GM23338 (cell line): Measurements from ENCODE around the gene IARS2. TPM values are rescaled to one million over a fixed set of nuclear protein-coding genes. Genes with fewer than 3 reads are reported as not detected.

ENCODE experiments used
- ATAC-seq: fragments of 200-7000 bp; cut with Tn5 transposase; 3 replicates; pipeline ENCODE4 v1.9.1; 2020
- DNase-seq: peaks from one replicate; pipeline ENCODE4 v3.0.0-alpha.2; 2015; ENCODE audit warnings: low spot score
- H2AFZ ChIP-seq: fragments of 200-600 bp; sonication (generic); 2 replicates; pipeline ENCODE4 v1.8.0; 2016; ENCODE audit warnings: antibody characterized with exemption, mild to moderate bottlenecking, moderate library complexity
- H3F3A ChIP-seq: fragments of 200-600 bp; sonication (generic); replicated peaks from 2 replicates; pipeline ENCODE4 v1.8.0; 2017; ENCODE audit warnings: antibody characterized with exemption, mixed run types, low read depth
- H3K27ac ChIP-seq: fragments of 200-600 bp; sonication (generic); 2 replicates; pipeline ENCODE4 v1.6.1; 2016; ENCODE audit warnings: low read depth
- H3K27me3 ChIP-seq: fragments of 200-600 bp; sonication (generic); 2 replicates; pipeline ENCODE4 v1.8.0; 2016; ENCODE audit warnings: mild to moderate bottlenecking, mixed run types, moderate library complexity; ENCODE audit not compliant: insufficient read depth
- H3K36me3 ChIP-seq: fragments of 200-600 bp; sonication (generic); 2 replicates; pipeline ENCODE4 v1.8.0; 2016; ENCODE audit warnings: mild to moderate bottlenecking; ENCODE audit not compliant: insufficient read depth
- H3K4me1 ChIP-seq: fragments of 200-600 bp; sonication (generic); 2 replicates; pipeline ENCODE4 v1.8.0; 2016; ENCODE audit warnings: mild to moderate bottlenecking, moderate library complexity; ENCODE audit not compliant: insufficient read depth
- H3K4me2 ChIP-seq: fragments of 200-600 bp; sonication (generic); 2 replicates; pipeline ENCODE4 v1.7.1; 2017; ENCODE audit warnings: mixed run types
- H3K4me3 ChIP-seq: fragments of 200-600 bp; sonication (generic); 2 replicates; pipeline ENCODE4 v1.6.1; 2016; ENCODE audit warnings: mixed run types
- H3K79me2 ChIP-seq: fragments of 200-600 bp; sonication (generic); replicated peaks from 2 replicates; pipeline ENCODE4 v1.8.0; 2017; ENCODE audit warnings: mild to moderate bottlenecking; ENCODE audit not compliant: insufficient read depth
- H3K9me2 ChIP-seq: fragments of 200-600 bp; sonication (generic); 2 replicates; pipeline ENCODE4 v1.8.0; 2017; ENCODE audit not compliant: insufficient read depth
- H4K20me1 ChIP-seq: fragments of 200-600 bp; sonication (generic); replicated peaks from 2 replicates; pipeline ENCODE4 v1.8.0; 2017; ENCODE audit warnings: mild to moderate bottlenecking; ENCODE audit not compliant: insufficient read depth
- H3K27ac Mint-ChIP-seq: 2 replicates; pipeline ENCODE4 v1.8.0; 2020; ENCODE audit warnings: inconsistent platforms, mild to moderate bottlenecking, moderate library complexity, mixed read lengths
- H3K27me3 Mint-ChIP-seq: 3 replicates; pipeline ENCODE4 v1.8.0; 2022; ENCODE audit warnings: low read depth, mild to moderate bottlenecking, moderate library complexity, mixed read lengths, inconsistent platforms; ENCODE audit not compliant: insufficient read depth, poor library complexity
- H3K36me3 Mint-ChIP-seq: 3 replicates; pipeline ENCODE4 v1.8.0; 2021; ENCODE audit warnings: low read depth, mild to moderate bottlenecking, inconsistent platforms, moderate library complexity, mixed read lengths
- H3K4me1 Mint-ChIP-seq: 3 replicates; pipeline ENCODE4 v1.8.0; 2020; ENCODE audit warnings: mild to moderate bottlenecking, inconsistent platforms, mixed read lengths
- H3K4me3 Mint-ChIP-seq: 3 replicates; pipeline ENCODE4 v1.8.0; 2021; ENCODE audit warnings: moderate library complexity, mild to moderate bottlenecking, inconsistent platforms, mixed read lengths
- H3K9me3 Mint-ChIP-seq: 3 replicates; pipeline ENCODE4 v1.8.0; 2020; ENCODE audit warnings: moderate library complexity, mild to moderate bottlenecking, inconsistent platforms, mixed read lengths
- CREB1 ChIP-seq: fragments of 250-450 bp; sonication (Bioruptor Pico); IDR thresholded peaks from 2 replicates; pipeline ENCODE4 v1.5.0; 2020; ENCODE audit warnings: low read depth, mild to moderate bottlenecking, moderate library complexity
- EZH2 ChIP-seq: fragments of 200-600 bp; sonication (generic); IDR thresholded peaks from one replicate; pipeline ENCODE4 v1.8.0; 2017; ENCODE audit warnings: antibody characterized with exemption, mild to moderate bottlenecking, low read depth; ENCODE audit not compliant: unreplicated experiment
- EZH2phosphoT487 ChIP-seq: fragments of 200-600 bp; sonication (generic); IDR thresholded peaks from one replicate; pipeline ENCODE4 v1.8.1; 2018; ENCODE audit warnings: antibody characterized with exemption; ENCODE audit not compliant: unreplicated experiment
- JUNB ChIP-seq: IDR thresholded peaks from one replicate; pipeline ENCODE4 v1.6.1; 2016; ENCODE audit warnings: antibody characterized with exemption; ENCODE audit not compliant: unreplicated experiment
- NANOG ChIP-seq: IDR thresholded peaks from 2 replicates; pipeline ENCODE4 v1.6.1; 2016; ENCODE audit warnings: antibody characterized with exemption, borderline replicate concordance
- POLR2AphosphoS5 ChIP-seq: IDR thresholded peaks from 2 replicates; pipeline ENCODE4 v1.6.1; 2016; ENCODE audit warnings: antibody characterized with exemption, low read depth
- STAT1 ChIP-seq: IDR thresholded peaks from one replicate; pipeline ENCODE4 v1.6.1; 2016; ENCODE audit warnings: antibody characterized with exemption; ENCODE audit not compliant: unreplicated experiment
- ZNF114 ChIP-seq: fragments of 250-450 bp; sonication (Bioruptor Pico); IDR thresholded peaks from 2 replicates; pipeline ENCODE4 v1.5.0; 2020; ENCODE audit warnings: mild to moderate bottlenecking, moderate library complexity
- ZNF331 ChIP-seq: fragments of 250-450 bp; sonication (Bioruptor Pico); IDR thresholded peaks from 2 replicates; pipeline ENCODE4 v1.5.0; 2020; ENCODE audit warnings: low read depth, mild to moderate bottlenecking, moderate library complexity
- polyA plus RNA-seq: library from polyadenylated mRNA; unstranded; fragments of >200 nt; fragmentation: Nextera tagmentation; extraction: Ambion mirVana; gene quantifications from 2 replicates; pipeline ENCODE4 v1.2.1, GENCODE V29; 2016
- total RNA-seq: library from RNA; depleted of rRNA; stranded (reverse); fragments of >200 nt; shearing (Covaris generic); gene quantifications from 2 replicates; pipeline ENCODE4 v1.2.3, GENCODE V29; 2014
- TF ChIP-seq, protein P1 (sequence below): IDR thresholded peaks from one replicate; pipeline ENCODE4 v1.6.1; 2018; ENCODE audit warnings: antibody characterized with exemption; ENCODE audit not compliant: unreplicated experiment
- TF ChIP-seq, protein P2 (sequence below): IDR thresholded peaks from 2 replicates; pipeline ENCODE4 v1.6.1; 2016; ENCODE audit warnings: antibody characterized with exemption
- TF ChIP-seq, protein P3 (sequence below), 2 experiments: fragments of 200-600 bp in 1 of 2; sonication (generic) in 1 of 2; conservative IDR thresholded peaks; 2 replicates each; pipeline versions ENCODE4 v1.5.1 to v1.6.1; 2016 to 2017; ENCODE audit warnings: antibody characterized with exemption in 2 of 2, low read depth in 2 of 2, mild to moderate bottlenecking in 2 of 2, moderate library complexity in 1 of 2

IARS2 gene
- total and polyA plus RNA-seq, 2 experiments from 2014 or later: 33.3 to 75.6 TPM

DNA sequence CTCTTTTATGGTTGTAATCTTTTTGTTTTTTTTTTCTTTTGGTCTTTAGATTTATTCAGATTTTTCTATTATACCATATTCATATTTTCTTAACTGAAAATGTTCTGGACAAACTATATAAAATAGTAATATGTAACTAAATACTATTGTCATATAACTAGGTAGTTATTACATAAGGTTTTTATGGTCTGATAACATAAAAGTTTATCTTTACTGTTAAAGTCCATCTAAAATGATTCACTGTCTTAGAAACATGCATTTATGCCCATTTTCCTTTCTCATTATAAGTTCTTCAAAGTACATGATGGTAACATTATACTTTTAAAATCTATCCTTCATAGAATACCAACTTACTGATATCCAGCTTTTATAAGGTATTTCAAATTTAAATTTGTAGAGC is 29.1 kb downstream of the IARS2 start (continued):
- TF ChIP-seq, protein P1, sequence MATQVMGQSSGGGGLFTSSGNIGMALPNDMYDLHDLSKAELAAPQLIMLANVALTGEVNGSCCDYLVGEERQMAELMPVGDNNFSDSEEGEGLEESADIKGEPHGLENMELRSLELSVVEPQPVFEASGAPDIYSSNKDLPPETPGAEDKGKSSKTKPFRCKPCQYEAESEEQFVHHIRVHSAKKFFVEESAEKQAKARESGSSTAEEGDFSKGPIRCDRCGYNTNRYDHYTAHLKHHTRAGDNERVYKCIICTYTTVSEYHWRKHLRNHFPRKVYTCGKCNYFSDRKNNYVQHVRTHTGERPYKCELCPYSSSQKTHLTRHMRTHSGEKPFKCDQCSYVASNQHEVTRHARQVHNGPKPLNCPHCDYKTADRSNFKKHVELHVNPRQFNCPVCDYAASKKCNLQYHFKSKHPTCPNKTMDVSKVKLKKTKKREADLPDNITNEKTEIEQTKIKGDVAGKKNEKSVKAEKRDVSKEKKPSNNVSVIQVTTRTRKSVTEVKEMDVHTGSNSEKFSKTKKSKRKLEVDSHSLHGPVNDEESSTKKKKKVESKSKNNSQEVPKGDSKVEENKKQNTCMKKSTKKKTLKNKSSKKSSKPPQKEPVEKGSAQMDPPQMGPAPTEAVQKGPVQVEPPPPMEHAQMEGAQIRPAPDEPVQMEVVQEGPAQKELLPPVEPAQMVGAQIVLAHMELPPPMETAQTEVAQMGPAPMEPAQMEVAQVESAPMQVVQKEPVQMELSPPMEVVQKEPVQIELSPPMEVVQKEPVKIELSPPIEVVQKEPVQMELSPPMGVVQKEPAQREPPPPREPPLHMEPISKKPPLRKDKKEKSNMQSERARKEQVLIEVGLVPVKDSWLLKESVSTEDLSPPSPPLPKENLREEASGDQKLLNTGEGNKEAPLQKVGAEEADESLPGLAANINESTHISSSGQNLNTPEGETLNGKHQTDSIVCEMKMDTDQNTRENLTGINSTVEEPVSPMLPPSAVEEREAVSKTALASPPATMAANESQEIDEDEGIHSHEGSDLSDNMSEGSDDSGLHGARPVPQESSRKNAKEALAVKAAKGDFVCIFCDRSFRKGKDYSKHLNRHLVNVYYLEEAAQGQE: no peak
- TF ChIP-seq ZNF114 (no peak), CREB1 (CRISPR knock-in tag) (no peak), NANOG (no peak), JUNB (no peak), STAT1 (no peak), ZNF331 (CRISPR knock-in tag) (no peak), EZH2phosphoT487 (no peak), EZH2 (no peak), POLR2AphosphoS5 (no peak)
- TF ChIP-seq, protein P2, sequence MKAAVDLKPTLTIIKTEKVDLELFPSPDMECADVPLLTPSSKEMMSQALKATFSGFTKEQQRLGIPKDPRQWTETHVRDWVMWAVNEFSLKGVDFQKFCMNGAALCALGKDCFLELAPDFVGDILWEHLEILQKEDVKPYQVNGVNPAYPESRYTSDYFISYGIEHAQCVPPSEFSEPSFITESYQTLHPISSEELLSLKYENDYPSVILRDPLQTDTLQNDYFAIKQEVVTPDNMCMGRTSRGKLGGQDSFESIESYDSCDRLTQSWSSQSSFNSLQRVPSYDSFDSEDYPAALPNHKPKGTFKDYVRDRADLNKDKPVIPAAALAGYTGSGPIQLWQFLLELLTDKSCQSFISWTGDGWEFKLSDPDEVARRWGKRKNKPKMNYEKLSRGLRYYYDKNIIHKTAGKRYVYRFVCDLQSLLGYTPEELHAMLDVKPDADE: no peak
- TF ChIP-seq, protein P3, sequence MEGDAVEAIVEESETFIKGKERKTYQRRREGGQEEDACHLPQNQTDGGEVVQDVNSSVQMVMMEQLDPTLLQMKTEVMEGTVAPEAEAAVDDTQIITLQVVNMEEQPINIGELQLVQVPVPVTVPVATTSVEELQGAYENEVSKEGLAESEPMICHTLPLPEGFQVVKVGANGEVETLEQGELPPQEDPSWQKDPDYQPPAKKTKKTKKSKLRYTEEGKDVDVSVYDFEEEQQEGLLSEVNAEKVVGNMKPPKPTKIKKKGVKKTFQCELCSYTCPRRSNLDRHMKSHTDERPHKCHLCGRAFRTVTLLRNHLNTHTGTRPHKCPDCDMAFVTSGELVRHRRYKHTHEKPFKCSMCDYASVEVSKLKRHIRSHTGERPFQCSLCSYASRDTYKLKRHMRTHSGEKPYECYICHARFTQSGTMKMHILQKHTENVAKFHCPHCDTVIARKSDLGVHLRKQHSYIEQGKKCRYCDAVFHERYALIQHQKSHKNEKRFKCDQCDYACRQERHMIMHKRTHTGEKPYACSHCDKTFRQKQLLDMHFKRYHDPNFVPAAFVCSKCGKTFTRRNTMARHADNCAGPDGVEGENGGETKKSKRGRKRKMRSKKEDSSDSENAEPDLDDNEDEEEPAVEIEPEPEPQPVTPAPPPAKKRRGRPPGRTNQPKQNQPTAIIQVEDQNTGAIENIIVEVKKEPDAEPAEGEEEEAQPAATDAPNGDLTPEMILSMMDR (conservative IDR thresholded peaks at IDR 0.05; ENCODE audit: low read depth in 2 of 2): no peak

DNA sequence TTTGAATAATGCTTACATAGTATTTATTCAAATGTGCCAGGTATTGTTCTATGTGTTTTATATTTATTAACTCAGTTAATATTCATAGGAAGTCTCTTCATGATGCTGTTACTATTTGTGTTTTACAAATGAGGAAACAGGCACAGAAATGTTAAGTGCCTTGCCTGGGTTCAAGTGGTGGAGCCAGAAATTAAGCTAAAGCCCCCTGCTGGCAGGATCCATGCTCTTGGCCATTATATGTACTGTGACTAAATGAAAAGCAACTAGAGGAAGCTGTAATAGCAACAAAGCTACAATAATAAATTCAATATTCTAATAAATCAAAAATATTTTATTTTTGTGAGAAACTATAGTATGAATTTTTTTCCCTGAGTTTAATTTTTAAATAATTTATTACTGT is 30.0 kb downstream of the IARS2 start:
- H3K36me3 Mint-ChIP-seq: peaks cover 4% of the 10 kb centered on the region; the same call in 2 of the 3 replicates
- TF ChIP-seq, protein P3 (conservative IDR thresholded peaks at IDR 0.05; ENCODE audit: low read depth in 2 of 2): peak; percentile 43 to 53
- no peak for TF ChIP-seq NANOG
- Histone ChIP-seq H4K20me1 (no peaks in the 10 kb centered on the region), H3K4me3 (no peak overlapping the region), H3K36me3 (no peaks in the 10 kb centered on the region; the same call in 1 of the 2 replicates), H3K4me1 (peaks cover 5% of the 10 kb centered on the region; the same call in 1 of the 2 replicates), H3K27ac (no peak overlapping the region), H3K9me2 (no peaks in the 10 kb centered on the region), H3F3A (no peaks in the 10 kb centered on the region), H3K4me2 (no peak overlapping the region), H3K79me2 (no peaks in the 10 kb centered on the region), H3K27me3 (no peaks in the 10 kb centered on the region), H2AFZ (no peak overlapping the region)
- H3K4me3 Mint-ChIP-seq: no peak overlapping the region
- H3K9me3 Mint-ChIP-seq: no peaks in the 10 kb centered on the region
- H3K4me1 Mint-ChIP-seq: peaks cover 7% of the 10 kb centered on the region; the same call in 2 of the 3 replicates
- DNase-seq (peak; percentile 53), ATAC-seq (peak; percentile 42; the same call in 2 of the 3 replicates)
- no peak overlapping the region; the same call in 1 of the 2 replicates for H3K27ac Mint-ChIP-seq
- peaks cover 3% of the 10 kb centered on the region for H3K27me3 Mint-ChIP-seq
